AG04449 (cell line): Measurements from ENCODE around the gene ZNF497.
"Not testable (repeated sequence)": the region's sequence is repeated elsewhere in the genome, so short reads cannot be mapped to it uniquely, and the experiment has no call there.

Experiments
- CTCF ChIA-PET: fragments of 350-600 bp; formaldehyde crosslinking; extraction: SDS; loops from one replicate; lab custom pipeline; 2021; ENCODE audit warnings: antibody characterized with exemption; lab: Yijun Ruan, JAX
- POLR2A ChIA-PET: fragments of 400-600, 350-600 bp; formaldehyde crosslinking; extraction: SDS; loops from one replicate; lab custom pipeline; 2020; ENCODE audit warnings: antibody characterized with exemption, inconsistent platforms; lab: Yijun Ruan, JAX
- DNase-seq: peaks from one replicate; pipeline ENCODE4 v3.0.0-alpha.2; 2010; ENCODE audit warnings: low read depth, low spot score
- H3K4me3 ChIP-seq: 2 replicates; pipeline ENCODE4 v1.5.1; 2011; ENCODE audit warnings: low read depth, mild to moderate bottlenecking, control low read depth, low read length
- CTCF ChIP-seq: IDR thresholded peaks from one replicate; pipeline ENCODE4 v1.5.1; 2011; ENCODE audit warnings: mild to moderate bottlenecking, moderate library complexity, low read length, control low read depth, inconsistent platforms; ENCODE audit not compliant: insufficient read depth; ENCODE audit errors: missing control alignments

Gene ZNF497

GRCh38 chr19:58318297-58318696, 44.3 kb downstream of the ZNF497 start:
- ChIA-PET CTCF (interaction anchor here (0.5 to 1.8 kb wide), 3 partner anchors 10 to 31 kb away, joined by 3 to 8 read pairs (median 5); no protein-coding TSS in a partner anchor), POLR2A (interaction anchor here (1.2 to 2.2 kb wide), 3 partner anchors 8 to 13 kb away, joined by 3 to 6 read pairs (median 5); partner anchors contain the start of gene ZSCAN22)
- no peak overlapping the region for H3K4me3 ChIP-seq
- no peak for DNase-seq
- TF ChIP-seq CTCF = no peak

DNA sequence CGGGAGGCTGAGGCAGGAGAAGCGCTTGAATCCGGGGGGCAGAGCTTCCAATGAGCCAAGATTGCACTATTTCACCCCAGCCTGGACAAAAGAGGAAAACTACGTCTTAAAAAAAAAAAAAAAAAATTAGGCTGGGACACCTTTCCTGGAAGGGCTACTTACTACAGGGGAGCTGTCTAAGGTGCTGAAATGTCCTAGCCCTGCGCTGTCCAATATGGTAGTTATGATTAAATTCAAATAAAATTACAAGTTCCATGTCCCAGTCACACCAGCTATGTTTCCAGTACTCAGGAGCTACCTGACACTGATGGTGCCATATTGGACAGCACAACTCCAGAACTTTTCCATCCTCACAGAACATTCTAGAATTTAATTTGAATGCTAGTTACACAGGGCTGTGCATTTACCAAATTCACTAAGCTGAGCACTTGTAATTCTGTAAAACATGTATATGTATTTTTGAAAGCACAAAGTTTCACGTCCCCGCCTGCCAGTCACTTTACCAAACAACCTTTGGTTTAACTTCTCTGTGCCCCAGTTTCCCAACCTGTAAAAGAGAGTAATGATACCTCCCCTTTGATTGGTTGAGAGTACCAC, 45.0 kb downstream of the ZNF497 start:
- no peak overlapping the region for H3K4me3 ChIP-seq
- ChIA-PET CTCF (interaction anchor here (1.8 kb wide), 1 partner anchor 9 kb away, joined by 8 read pairs; no protein-coding TSS in a partner anchor), POLR2A (interaction anchor here (0.7 to 2.2 kb wide), 4 partner anchors 9 to 17 kb away, joined by 3 to 6 read pairs (median 4); partner anchors contain the start of gene ZSCAN22)
- no peak for DNase-seq
- TF ChIP-seq CTCF = no peak

- DNase-seq = no peak
- no peak overlapping the region for H3K4me3 ChIP-seq
- TF ChIP-seq CTCF = no peak
- ChIA-PET POLR2A (no interaction called here), CTCF (no interaction called here)
Observed at GRCh38 chr19:58315580-58315979, 47.0 kb downstream of the ZNF497 start.

- no peak for DNase-seq
- ChIA-PET POLR2A (no interaction called here), CTCF (interaction anchor here (1.0 to 1.2 kb wide), 2 partner anchors 11 to 14 kb away, joined by 4 read pairs; no protein-coding TSS in a partner anchor)
- TF ChIP-seq CTCF = no peak
- no peak overlapping the region for H3K4me3 ChIP-seq
Observed at GRCh38 chr19:58311345-58311865, 51.1 kb downstream of the ZNF497 start.

DNA sequence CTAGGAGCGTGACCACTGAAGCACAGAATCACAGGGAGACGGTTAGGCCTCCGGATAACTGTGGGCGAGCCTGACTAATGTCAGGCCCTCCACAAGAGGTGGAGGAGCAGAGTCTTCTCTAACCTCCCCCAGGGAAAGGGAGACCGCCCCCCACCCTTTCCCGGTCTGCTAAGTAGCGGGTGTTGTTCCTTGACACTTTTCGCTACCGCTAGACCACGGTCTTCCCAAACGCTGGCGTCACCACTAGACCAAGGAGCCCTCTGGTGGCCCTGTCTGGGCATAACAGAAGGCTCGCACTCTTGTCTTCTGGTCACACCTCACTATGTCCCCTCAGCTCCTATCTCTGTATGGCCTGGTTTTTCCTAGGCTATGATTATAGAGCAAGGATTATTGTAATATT, 51.9 kb downstream of the ZNF497 start:
- CTCF ChIA-PET = interaction anchor here (1.0 to 1.5 kb wide), 3 partner anchors 11 to 79 kb away, joined by 4 to 5 read pairs (median 4); no protein-coding TSS in a partner anchor
- POLR2A ChIA-PET, H3K4me3 ChIP-seq, DNase-seq: not testable (repeated sequence)

- no peak overlapping the region for H3K4me3 ChIP-seq
- TF ChIP-seq CTCF = no peak
- CTCF ChIA-PET = interaction anchor here (1.8 kb wide), 1 partner anchor 10 kb away, joined by 8 read pairs; no protein-coding TSS in a partner anchor
- POLR2A ChIA-PET = no interaction called here
- DNase-seq = no peak
Observed at GRCh38 chr19:58307736-58308135, 54.8 kb downstream of the ZNF497 start.
